Measurements from ENCODE around the gene NMBR. TPM values are rescaled to one million over a fixed set of nuclear protein-coding genes. Genes with fewer than 3 reads are reported as not detected.
"Not testable (repeated sequence)": the region's sequence is repeated elsewhere in the genome, so short reads cannot be mapped to it uniquely, and the experiment has no call there.

Gene NMBR
- total RNA-seq, 4 donors from 2014 or later, result 0.72 TPM; not detected in 3

- Histone ChIP-seq H3K36me3 (no peaks in the 10 kb centered on the region), H3K27ac (no peak overlapping the region), H3K4me3 (no peak overlapping the region), H3K9me3 (no peaks in the 10 kb centered on the region), H3K4me1 (peaks cover 9% of the 10 kb centered on the region), H3K27me3 (peaks cover 17% of the 10 kb centered on the region)
- 20% methylated on average over 34 of the region's 49 CpGs for WGBS
- TF ChIP-seq POLR2A (IDR thresholded peaks at IDR 0.05), result no peak
- no peak for TF ChIP-seq POLR2AphosphoS5 (IDR thresholded peaks at IDR 0.05)
- no peak for TF ChIP-seq EP300 (IDR thresholded peaks at IDR 0.05)
- no peak for TF ChIP-seq CTCF (IDR thresholded peaks at IDR 0.05)
- no peak for DNase-seq (ENCODE audit: low spot score in 2 of 2)
These were observed 58.7 kb downstream of the NMBR start for GRCh38 chr6:142087950-142088857.

DNA sequence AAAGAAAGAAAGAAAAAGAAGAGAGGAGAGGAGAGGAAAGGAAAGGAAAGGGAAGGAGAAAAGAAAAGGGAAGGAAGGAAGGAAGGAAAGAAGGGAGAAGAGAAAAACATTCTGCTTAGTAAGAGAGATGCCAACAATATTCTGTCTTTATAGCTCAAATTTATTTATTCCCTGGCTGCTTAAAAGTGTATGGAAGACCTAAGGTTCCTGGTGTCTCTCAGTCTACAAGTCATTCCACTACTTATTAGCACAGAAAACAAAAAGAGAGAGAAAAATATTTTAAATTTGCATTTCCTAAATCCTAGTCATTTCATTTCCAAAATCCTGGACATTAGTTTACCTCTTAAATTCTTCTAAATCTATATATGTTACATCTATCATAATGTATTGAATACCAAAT, 67.8 kb downstream of the NMBR start:
- Histone ChIP-seq H3K27me3 (no peaks in the 10 kb centered on the region), H3K36me3 (no peaks in the 10 kb centered on the region), H3K27ac (no peak overlapping the region), H3K4me1 (no peaks in the 10 kb centered on the region), H3K9me3 (no peaks in the 10 kb centered on the region), H3K4me3 (no peak overlapping the region)
- DNase-seq (ENCODE audit: low spot score in 2 of 2), result no peak
- no peak for TF ChIP-seq POLR2A (IDR thresholded peaks at IDR 0.05)

- no peak overlapping the region for H3K4me3 ChIP-seq
- no peaks in the 10 kb centered on the region for H3K36me3 ChIP-seq
- no peak for DNase-seq (ENCODE audit: low spot score in 2 of 2)
- 89% methylated on average over 7 of the region's 7 CpGs for WGBS
- no peaks in the 10 kb centered on the region for H3K4me1 ChIP-seq
- no peaks in the 10 kb centered on the region for H3K9me3 ChIP-seq
- no peak overlapping the region for H3K27ac ChIP-seq
- H3K27me3 ChIP-seq, result no peaks in the 10 kb centered on the region
- TF ChIP-seq EP300 (IDR thresholded peaks at IDR 0.05), result no peak
These were observed 71.3 kb downstream of the NMBR start for GRCh38 chr6:142075516-142076101.

GRCh38 chr6:142074516-142074915, 72.4 kb downstream of the NMBR start:
- WGBS, result 76% methylated on average over 1 of the region's 1 CpG
- no peak for DNase-seq (ENCODE audit: low spot score in 2 of 2)
- no peak overlapping the region for H3K4me3 ChIP-seq

GRCh38 chr6:142071981-142072380, 74.9 kb downstream of the NMBR start:
- WGBS, result 94% methylated on average over 3 of the region's 3 CpGs

More at GRCh38 chr6:142074516-142074915, 72.4 kb downstream of the NMBR start:
- Histone ChIP-seq H3K27me3 (no peaks in the 10 kb centered on the region), H3K4me1 (no peaks in the 10 kb centered on the region), H3K9me3 (no peaks in the 10 kb centered on the region), H3K27ac (no peak overlapping the region), H3K36me3 (no peaks in the 10 kb centered on the region)
- TF ChIP-seq EP300 (IDR thresholded peaks at IDR 0.05) (no peak), POLR2A (IDR thresholded peaks at IDR 0.05) (no peak), POLR2AphosphoS5 (IDR thresholded peaks at IDR 0.05) (no peak)

DNA sequence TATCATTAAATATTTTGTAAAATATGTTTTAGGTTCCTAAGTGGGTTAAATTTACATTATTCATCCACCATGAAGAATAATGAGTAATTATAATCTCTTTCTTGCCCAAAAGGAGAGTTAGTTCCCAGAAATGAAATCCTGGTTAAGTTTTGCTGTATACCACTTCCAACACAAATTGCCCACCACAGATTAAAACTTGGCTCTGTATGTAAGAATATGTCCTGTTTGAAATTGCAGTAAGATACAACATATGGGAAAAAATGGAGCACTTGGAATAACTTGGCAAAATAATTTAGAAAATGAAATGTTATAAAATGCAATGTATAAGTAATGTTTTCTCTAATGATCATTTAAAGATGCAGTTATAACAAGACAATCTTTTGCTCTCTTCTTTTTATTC, 78.5 kb downstream of the NMBR start:
- TF ChIP-seq CTCF (IDR thresholded peaks at IDR 0.05) (no peak), EP300 (IDR thresholded peaks at IDR 0.05) (no peak), POLR2A (IDR thresholded peaks at IDR 0.05) (no peak), POLR2AphosphoS5 (IDR thresholded peaks at IDR 0.05) (no peak)
- Histone ChIP-seq H3K27me3 (no peaks in the 10 kb centered on the region), H3K36me3 (no peaks in the 10 kb centered on the region), H3K9me3 (no peaks in the 10 kb centered on the region), H3K27ac (no peak overlapping the region), H3K4me1 (no peaks in the 10 kb centered on the region), H3K4me3 (no peak overlapping the region)
- no peak for DNase-seq (ENCODE audit: low spot score in 2 of 2)

More at GRCh38 chr6:142071981-142072380, 74.9 kb downstream of the NMBR start:
- DNase-seq (ENCODE audit: low spot score in 2 of 2), result no peak
- Histone ChIP-seq H3K27me3 (no peaks in the 10 kb centered on the region), H3K27ac (no peak overlapping the region), H3K4me3 (no peak overlapping the region), H3K9me3 (no peaks in the 10 kb centered on the region), H3K4me1 (no peaks in the 10 kb centered on the region), H3K36me3 (no peaks in the 10 kb centered on the region)
- no peak for TF ChIP-seq EP300 (IDR thresholded peaks at IDR 0.05)

- H3K27me3 ChIP-seq; H3K4me1 ChIP-seq; H3K4me3 ChIP-seq; H3K9me3 ChIP-seq; H3K36me3 ChIP-seq; H3K27ac ChIP-seq; DNase-seq (ENCODE audit: low spot score in 2 of 2): not testable (repeated sequence)
- WGBS, result 80% methylated on average over 4 of the region's 4 CpGs
These were observed 84.1 kb downstream of the NMBR start for GRCh38 chr6:142062861-142063260.

Measured in suprapubic skin (tissue), 4 donors.